Upper lobe of right lung (tissue), 1 donor: Measurements from ENCODE around the gene NHSL1. TPM values are rescaled to one million over a fixed set of nuclear protein-coding genes. Genes with fewer than 3 reads are reported as not detected.

Experiments
- ATAC-seq: fragments of 200-7000 bp; cut with Tn5 transposase; one replicate; pipeline ENCODE4 v1.9.1; 2020; ENCODE audit warnings: mild to moderate bottlenecking, moderate library complexity
- DNase-seq: peaks from one replicate; pipeline ENCODE4 v3.0.0-alpha.2; 2020
- H3K27ac ChIP-seq: fragments of 200-600 bp; one replicate; pipeline ENCODE4 v1.8.0; 2022
- H3K27me3 ChIP-seq: fragments of 200-600 bp; one replicate; pipeline ENCODE4 v1.8.0; 2022; ENCODE audit warnings: mild to moderate bottlenecking
- H3K36me3 ChIP-seq: fragments of 200-600 bp; one replicate; pipeline ENCODE4 v1.8.0; 2022
- H3K4me1 ChIP-seq: fragments of 200-600 bp; one replicate; pipeline ENCODE4 v1.8.0; 2022
- H3K4me3 ChIP-seq: fragments of 200-600 bp; one replicate; pipeline ENCODE4 v1.8.0; 2022; ENCODE audit warnings: mild to moderate bottlenecking
- H3K9me3 ChIP-seq: fragments of 200-600 bp; one replicate; pipeline ENCODE4 v1.8.0; 2022
- intact Hi-C: fragments of 100-400 bp; cut with DNase I; formaldehyde crosslinking; loops from one replicate; pipeline ENCODE4 v1.11.0; 2022
- total RNA-seq: library from RNA; stranded (reverse); fragmentation: NEBNext Ultra II Directional; extraction: Animal tissue kit (Norgen Biotek cat#: 25700); gene quantifications from one replicate; pipeline ENCODE4 v1.2.1, GENCODE V29; 2021
- TF ChIP-seq, protein P1 (sequence below): fragments of 200-600 bp; IDR thresholded peaks from one replicate; pipeline ENCODE4 v1.8.0; 2022; ENCODE audit warnings: antibody characterized with exemption
- donor health status: DM: no; HTN: yes; CAD: no; lungs with severe emphysema.

Gene NHSL1
- total RNA-seq, 1 donor from 2014 or later = 69.5 TPM

DNA sequence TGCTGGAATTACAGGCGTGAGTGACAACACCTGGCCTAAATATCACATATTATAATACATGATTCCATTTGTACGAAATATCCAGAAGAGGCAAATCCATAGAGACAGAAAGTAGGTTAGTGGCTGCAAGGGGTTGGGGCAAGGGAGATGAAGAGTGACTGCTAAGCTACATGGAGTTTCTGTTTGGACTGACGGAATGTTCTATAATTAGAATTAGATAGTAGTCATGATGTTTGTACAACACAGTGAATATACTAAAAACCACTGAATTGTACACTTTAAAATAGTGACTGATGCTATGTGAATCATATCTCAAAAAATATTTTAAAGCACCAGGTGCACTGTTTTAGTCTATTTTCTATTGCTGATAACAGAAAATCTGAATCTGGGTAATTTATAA, 99.0 kb downstream of the NHSL1 start:
- Histone ChIP-seq H3K4me3 (no peak overlapping the region), H3K27ac (no peak overlapping the region), H3K27me3 (no peaks in the 10 kb centered on the region), H3K4me1 (peaks cover 5% of the 10 kb centered on the region), H3K9me3 (no peaks in the 10 kb centered on the region), H3K36me3 (no peaks in the 10 kb centered on the region)
- no peak for DNase-seq
- intact Hi-C loops = no loop called here
- no peak for ATAC-seq
- TF ChIP-seq, protein P1, sequence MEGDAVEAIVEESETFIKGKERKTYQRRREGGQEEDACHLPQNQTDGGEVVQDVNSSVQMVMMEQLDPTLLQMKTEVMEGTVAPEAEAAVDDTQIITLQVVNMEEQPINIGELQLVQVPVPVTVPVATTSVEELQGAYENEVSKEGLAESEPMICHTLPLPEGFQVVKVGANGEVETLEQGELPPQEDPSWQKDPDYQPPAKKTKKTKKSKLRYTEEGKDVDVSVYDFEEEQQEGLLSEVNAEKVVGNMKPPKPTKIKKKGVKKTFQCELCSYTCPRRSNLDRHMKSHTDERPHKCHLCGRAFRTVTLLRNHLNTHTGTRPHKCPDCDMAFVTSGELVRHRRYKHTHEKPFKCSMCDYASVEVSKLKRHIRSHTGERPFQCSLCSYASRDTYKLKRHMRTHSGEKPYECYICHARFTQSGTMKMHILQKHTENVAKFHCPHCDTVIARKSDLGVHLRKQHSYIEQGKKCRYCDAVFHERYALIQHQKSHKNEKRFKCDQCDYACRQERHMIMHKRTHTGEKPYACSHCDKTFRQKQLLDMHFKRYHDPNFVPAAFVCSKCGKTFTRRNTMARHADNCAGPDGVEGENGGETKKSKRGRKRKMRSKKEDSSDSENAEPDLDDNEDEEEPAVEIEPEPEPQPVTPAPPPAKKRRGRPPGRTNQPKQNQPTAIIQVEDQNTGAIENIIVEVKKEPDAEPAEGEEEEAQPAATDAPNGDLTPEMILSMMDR = no peak

DNA sequence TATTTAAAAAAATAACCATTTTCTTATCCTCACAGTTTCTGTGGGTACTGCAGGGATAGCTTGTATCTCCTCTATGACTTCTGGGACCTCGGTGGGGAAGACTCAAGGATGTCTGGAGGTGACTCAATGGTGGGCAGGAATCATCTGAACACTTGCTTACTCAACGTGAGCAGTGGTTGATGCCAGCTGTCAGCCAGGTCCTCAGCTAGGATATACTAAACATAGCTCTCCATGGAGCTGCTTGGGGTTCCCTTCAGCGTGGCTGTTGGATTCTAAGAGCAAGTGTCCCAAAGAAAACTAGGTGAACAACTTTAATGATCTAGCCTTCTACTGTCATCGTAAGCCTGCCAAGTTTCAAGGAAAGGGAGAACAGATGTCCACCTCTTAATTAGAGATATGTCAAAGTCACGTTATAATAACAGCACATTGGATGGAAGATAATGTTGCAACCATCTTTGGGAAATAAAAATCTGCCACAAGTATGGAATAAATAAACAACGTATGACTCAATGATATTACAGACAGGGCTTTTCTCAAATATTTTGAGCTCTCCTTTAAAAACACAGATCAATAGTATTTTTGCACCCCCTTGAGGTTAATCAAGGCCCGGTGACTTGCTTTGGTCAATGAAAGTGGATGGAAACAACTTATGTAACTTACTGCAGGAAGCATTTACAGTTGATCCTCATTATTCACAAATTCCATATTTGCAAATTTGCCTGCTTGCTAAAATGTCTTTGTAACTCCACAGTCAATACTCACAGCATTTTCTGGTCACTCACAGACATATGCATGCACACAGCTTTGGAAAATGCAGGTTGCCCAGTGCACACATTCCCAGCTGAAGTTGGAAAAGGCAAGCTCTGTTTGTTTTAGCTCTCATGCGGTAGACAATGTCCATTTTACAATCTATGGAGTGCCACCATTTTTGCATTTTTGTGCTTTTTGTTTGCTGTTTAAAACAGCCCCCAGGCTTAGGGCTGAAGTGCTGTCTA, 101.9 kb downstream of the NHSL1 start:
- Histone ChIP-seq H3K36me3 (no peaks in the 10 kb centered on the region), H3K27ac (no peak overlapping the region), H3K4me1 (no peaks in the 10 kb centered on the region), H3K27me3 (no peaks in the 10 kb centered on the region), H3K4me3 (no peak overlapping the region), H3K9me3 (no peaks in the 10 kb centered on the region)
- TF ChIP-seq, protein P1 = no peak
- DNase-seq = no peak
- intact Hi-C loops = no loop called here
- no peak for ATAC-seq

DNA sequence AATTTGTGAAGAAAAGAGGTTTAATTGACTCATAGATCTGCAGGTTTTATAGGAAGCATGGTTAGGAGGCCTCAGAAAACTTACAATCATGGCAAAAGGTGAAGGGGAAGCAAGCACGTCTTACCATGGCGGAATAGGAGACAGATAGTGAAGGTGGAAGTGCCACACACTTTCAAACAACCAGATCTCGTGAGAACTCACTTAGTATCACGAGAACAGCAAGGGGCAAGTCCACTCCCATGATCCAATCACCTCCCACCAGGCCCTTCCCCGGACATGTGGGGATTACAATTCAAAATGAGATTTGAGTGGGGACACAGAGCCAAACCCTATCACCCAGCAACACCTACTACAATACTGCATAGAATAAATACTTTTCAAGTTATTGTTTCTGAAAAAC, 102.6 kb downstream of the NHSL1 start:
- ATAC-seq (no peak), DNase-seq (no peak)
- no peak overlapping the region for H3K27ac ChIP-seq
- TF ChIP-seq, protein P1 = no peak
- H3K4me1 ChIP-seq = no peaks in the 10 kb centered on the region
- H3K4me3 ChIP-seq = no peak overlapping the region
- no peaks in the 10 kb centered on the region for H3K36me3 ChIP-seq
- no peaks in the 10 kb centered on the region for H3K27me3 ChIP-seq
- intact Hi-C loops = no loop called here
- no peaks in the 10 kb centered on the region for H3K9me3 ChIP-seq

DNA sequence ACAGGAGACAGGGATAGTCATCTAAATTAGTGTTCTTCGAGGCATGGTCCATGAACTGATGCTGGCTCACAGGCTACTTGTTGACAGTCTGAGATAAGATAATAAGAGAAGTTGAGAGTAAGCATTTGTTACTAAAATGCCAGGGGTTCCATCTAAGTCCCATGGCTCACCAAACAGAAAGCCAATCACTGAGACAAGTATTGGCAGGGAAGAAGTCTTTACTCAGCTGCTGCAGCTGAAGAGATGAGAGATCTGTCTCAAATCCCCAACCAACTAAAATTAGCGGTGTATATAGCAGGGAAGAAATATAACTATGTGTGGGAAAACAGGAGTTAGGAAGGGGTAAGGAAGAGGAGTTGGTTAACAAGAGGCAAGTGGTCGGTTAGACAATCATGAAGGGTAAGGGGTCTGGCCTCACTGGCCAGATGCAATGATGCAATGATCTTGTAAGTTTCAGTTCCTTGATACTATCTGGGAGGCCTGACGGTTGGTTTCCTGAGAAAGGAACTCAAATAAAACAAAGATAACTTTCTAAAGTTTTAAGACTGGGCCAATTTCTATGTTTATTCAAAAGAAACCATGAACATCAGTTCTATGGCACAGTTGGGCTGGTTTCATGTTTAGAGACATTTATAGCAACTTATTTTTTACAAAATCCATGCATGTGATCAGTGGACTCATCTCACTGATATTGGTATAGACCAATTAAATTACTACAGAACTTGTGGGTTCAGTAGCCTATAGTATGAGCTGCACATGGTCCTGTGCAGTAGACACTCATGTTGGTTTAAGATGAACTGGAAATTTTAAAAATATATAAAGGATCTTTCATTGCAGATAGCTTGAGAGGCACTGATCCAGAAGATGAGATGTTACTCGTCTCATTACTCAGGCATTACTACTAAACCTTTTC, 105.2 kb downstream of the NHSL1 start:
- DNase-seq (no peak), ATAC-seq (no peak)
- no peak overlapping the region for H3K4me3 ChIP-seq
- no peak overlapping the region for H3K27ac ChIP-seq
- TF ChIP-seq, protein P1 = no peak
- H3K27me3 ChIP-seq = no peaks in the 10 kb centered on the region
- H3K4me1 ChIP-seq = no peaks in the 10 kb centered on the region
- no peaks in the 10 kb centered on the region for H3K36me3 ChIP-seq
- no peaks in the 10 kb centered on the region for H3K9me3 ChIP-seq
- intact Hi-C loops = no loop called here

DNA sequence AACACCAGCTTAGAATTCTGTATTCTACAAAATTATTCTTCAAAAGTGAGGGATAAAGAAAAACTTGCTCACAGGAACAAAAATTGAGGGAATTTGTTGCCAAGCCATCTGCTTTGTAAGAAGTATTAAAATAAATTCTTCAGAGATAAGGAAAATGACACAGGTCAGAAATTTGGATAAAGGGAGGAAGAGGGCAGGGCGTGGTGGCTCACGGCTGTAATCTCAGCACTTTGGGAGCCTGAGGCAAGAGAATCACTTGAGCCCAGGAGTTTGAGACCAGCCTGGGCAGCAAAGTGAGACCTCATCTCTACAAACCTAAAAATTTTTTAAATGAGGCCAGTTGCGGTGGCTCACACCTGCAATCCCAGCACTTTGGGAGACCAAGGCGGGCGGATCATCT, 109.7 kb downstream of the NHSL1 start:
- no peak for ATAC-seq
- Histone ChIP-seq H3K9me3 (no peaks in the 10 kb centered on the region), H3K4me1 (no peaks in the 10 kb centered on the region), H3K4me3 (no peak overlapping the region), H3K27ac (no peak overlapping the region), H3K27me3 (no peaks in the 10 kb centered on the region), H3K36me3 (no peaks in the 10 kb centered on the region)
- no peak for DNase-seq
- intact Hi-C loops = no loop called here
- TF ChIP-seq, protein P1 = no peak
